Pons (tissue), 1 donor: Measurements from ENCODE around the gene KNDC1.

ENCODE experiments used
- DNase-seq: peaks from one replicate; pipeline ENCODE4 v3.0.0-alpha.2; 2016; ENCODE audit warnings: low spot score

KNDC1 gene

DNA sequence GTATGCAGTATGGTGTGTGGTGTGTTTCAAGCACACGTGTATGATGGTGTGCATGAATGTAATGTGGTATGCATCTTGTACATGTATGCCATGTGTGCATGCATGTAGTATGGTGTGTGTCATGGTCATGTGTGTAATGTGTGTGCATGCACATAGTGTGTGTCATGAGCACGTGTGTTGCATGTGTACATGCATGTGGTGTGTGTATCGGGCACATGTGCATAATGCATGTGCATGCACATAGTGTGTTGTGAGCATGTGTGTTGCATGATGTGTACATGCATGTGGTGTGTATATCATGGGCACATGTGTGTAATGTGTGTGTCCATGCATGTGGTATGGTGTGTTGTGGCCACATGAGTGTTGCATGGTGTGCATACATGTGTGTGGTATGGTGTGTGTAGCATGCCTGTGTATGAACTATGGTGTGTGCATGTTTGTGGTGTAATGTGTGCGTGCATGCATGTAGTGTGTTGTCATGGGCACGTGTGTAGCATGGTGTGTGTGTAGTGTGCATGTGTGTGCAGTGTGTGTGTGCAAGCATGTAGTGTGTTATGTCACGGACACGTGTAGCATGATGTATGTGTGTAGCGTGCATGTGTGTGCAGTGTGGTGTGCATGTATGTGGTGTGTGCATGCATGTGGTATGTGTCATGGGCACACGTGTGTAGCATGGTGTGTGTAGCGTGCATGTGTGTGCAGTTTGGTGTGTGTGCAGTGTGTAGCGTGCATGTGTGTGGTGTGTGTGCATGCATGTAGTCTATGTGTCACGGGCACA is 17.6 kb downstream of the KNDC1 start:
- DNase-seq = no peak

GRCh38 chr10:133178357-133179127 is 18.5 kb downstream of the KNDC1 start:
- no peak for DNase-seq

- DNase-seq = no peak
These were observed 19.1 kb downstream of the KNDC1 start for GRCh38 chr10:133179128-133179520.

GRCh38 chr10:133179651-133180050 is 19.6 kb downstream of the KNDC1 start:
- DNase-seq = no peak

GRCh38 chr10:133180192-133180964 is 20.4 kb downstream of the KNDC1 start:
- DNase-seq = no peak

- DNase-seq = no peak
These were observed 21.1 kb downstream of the KNDC1 start for GRCh38 chr10:133180965-133181639.

DNA sequence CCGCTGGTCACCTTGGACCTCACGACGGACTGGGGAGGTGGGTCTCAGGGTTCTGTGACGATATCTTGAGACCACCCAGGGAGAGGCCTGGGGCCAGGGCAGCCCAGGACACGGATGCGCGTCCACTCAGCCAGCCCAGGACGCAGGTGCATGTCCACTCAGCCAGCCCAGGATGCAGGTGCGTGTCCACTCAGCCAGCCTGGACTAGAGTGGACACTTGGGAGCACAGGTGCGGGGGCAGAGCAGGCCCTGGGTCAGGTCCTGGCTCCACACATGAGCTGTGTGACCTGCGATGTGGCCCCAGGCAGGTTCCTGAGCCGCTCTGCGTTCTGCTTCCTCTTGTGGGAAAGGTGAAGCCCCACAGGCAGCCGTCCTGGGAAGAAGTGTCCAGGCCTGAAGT is 22.2 kb downstream of the KNDC1 start:
- no peak for DNase-seq

DNA sequence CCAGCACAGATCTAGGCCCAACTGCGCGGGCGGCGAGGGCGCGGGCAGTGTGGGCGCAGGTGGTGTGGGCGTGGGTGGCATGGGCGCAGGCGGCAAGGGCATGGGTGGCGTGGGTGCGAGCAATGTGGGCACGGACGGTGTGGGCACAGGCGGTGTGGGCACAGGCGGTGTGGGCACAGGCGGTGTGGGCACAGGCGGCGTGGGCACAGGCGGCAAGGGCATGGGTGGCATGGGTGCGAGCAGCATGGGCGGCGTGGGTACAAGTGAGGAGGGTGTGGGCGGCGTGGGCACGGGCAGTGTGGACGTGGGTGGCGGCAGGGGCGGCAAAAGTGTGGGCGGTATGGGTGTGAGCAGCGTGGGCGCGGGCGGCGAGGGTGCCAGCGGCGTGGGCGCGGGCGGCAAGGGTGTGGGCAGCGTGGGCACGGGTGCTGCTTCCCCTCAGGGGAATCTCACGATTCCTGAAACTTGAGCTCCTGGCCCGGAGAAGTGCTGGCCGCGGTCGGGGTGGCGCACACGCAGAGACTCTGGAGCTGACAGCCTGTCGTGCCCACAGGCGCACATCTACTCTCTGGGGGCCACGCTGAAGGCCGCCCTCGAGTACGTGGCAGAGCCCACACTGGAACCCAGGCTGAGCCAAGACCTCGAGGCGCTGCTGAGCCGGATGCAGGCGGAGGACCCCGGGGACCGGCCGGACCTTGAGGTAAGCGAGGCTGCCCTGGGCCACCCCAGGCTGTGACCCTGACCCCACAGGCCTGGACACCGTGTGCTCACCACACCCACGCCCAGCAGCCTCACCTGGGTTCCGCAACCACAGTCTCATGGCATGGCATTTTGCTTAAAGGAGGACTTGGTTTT is 23.0 kb downstream of the KNDC1 start:
- no peak for DNase-seq

DNA sequence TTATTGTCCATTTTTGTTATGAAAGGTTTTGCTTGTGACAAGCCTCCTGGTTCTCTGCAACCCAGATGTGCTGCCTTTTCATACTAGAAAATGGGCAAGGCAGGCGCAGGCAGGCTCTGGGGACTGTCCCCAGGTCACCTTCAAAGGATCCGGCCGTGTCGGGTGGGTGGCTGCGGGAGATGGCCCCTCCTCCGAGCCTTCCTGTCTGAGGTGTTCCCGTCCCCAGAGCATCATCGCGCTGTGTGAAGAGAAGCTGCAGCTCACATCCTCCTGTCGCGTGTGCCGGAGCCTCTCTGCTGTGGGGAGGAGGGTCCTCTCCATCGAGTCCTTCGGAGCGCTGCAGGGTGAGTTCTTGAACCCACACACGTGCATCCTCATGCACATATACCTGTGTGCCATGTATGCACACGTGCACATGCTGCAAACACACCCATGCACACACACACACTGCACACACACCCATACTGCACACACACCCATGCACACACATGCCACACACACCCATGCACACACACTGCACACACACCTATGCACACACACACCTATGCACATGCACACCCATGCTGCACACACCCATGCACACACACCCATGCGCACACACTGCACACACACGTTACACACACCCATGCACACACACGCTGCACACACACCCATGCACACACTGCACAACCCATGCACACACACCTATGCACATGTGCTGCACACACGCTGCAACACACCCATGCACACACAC is 23.8 kb downstream of the KNDC1 start:
- no peak for DNase-seq

DNA sequence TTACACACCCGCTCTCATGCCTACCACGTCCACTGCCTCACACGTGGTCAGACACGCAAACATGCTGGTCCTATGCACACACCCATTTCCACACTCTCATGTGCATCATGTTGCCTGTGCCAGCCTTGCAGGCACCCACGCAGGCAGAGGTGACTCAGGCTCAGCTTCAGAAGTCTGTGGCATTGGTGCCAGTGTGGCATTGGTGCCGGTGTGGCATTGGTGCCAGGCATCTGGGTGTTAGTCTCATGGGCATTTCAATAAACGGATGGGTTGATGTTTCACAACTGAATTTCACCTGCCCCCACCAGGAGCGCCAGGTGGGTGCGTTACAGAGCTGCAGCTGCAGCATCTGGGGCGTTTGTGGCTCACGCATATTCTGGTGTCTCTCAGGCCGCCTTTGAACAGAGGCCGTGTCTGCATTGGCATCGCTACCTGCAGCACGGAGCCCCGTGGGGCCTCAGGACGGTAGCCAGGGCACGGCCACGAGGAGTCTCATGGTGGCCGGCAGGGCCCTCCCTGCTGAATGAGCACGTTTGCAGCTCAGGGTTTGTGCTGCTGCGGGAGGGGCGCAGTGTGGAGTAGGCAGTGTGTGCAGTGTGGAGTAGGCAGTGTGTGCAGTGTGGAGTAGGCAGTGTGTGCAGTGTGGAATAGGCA is 24.7 kb downstream of the KNDC1 start:
- no peak for DNase-seq

GRCh38 chr10:133185421-133185820 is 25.4 kb downstream of the KNDC1 start:
- no peak for DNase-seq

DNA sequence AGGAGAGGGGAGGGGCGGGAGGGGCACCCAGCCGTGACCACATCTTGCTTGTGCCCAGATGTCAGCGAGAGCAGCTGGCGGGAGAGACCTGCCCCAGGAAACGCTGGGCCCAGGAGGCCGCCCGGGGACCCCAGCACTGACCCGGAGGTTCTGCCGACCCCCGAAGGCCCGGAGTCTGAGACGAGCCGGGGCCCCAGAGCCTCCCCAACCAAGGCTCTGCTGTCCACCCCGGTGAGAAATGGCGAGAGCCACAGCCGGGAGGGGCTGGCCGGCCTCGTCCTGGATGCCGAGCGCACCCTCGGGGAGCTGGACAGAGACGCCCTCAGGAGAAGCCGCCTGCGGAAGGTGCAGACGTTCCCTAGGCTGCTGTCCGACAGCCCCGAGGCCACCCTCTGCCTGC is 25.9 kb downstream of the KNDC1 start:
- no peak for DNase-seq

GRCh38 chr10:133186416-133187090 is 26.5 kb downstream of the KNDC1 start:
- no peak for DNase-seq

GRCh38 chr10:133187091-133187905 is 27.3 kb downstream of the KNDC1 start:
- no peak for DNase-seq

- no peak for DNase-seq
These were observed 28.1 kb downstream of the KNDC1 start for GRCh38 chr10:133187906-133188681.

DNA sequence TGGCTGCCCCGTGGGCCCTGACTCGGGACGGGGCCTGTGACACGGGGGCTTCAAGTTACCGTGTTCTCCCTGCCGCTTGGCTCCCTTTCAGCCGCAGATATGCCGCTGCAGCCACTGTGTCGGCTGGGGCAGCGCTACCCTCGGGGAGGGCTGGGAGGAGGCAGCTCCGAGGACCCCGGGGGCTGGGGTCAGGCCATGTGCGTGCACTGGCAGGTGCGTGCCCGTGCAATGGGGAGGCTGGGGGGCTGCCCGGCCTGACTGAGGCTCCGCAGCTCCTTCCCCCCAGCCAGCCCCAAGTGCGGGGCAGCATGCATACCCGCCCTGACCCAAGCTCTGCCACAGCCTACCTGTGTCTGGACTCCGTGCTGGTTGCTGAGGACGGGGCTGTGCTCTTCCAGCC is 29.2 kb downstream of the KNDC1 start:
- no peak for DNase-seq

DNA sequence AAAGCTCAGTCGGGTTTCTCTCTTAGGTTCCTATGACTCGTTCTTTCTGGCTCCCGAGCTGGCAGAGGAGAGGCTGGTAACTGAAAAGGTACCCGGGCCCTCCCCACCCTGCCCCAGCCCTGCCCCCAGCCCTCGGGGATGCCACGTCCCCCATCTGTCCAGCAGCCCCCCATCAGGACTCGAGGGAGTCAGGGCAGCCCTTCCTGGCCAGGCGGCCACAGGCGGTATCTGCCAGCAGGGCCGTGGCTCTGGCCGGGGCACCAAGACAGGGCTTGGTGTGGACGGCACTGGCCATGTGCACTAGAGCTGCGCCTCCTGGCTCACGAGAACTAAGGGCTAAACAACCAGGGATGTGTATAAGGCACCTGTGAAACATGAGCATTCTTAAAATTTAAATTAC is 29.7 kb downstream of the KNDC1 start:
- DNase-seq = no peak

DNA sequence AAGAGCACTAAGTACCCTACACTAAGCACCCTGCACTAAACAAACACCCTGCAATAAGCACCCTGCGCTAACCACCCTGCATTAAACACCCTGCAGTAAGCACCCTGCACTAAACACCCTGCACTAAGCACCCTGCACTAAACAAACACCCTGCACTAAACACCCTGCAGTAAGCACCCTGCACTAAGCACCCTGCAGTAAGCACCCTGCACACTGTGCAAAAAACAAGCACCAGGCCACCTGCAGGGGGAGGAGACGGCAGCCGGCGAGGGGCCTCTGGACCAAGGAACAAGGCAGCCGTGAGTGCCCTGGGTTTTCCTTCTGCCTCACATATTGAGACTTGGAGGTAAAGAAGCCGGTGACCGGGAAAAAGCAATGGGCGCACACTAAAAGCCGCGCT is 30.2 kb downstream of the KNDC1 start:
- no peak for DNase-seq
